Calu3 (cell line): ENCODE results near the gene FRMD3. TPM values are rescaled to one million over a fixed set of nuclear protein-coding genes. Genes with fewer than 3 reads are reported as not detected.

Experiments used
- BruUV-seq: library from RNA; stranded (reverse); fragments of 400-500 nt; replicated peaks from 2 replicates; lab custom pipeline; 2021; lab: Mats Ljungman, UMichigan
- CTCF ChIA-PET: fragments of 300-600 bp; sonication (Branson Sonifier 250); formaldehyde crosslinking; loops from one replicate; lab custom pipeline; 2022; ENCODE audit warnings: antibody characterized with exemption; lab: Charles Lee
- DNase-seq: peaks from one replicate; pipeline ENCODE4 v3.0.0; 2022
- H3K27ac Mint-ChIP-seq: one replicate; pipeline ENCODE4 v1.8.0; 2022; ENCODE audit warnings: mixed read lengths; ENCODE audit not compliant: unreplicated experiment
- H3K27me3 Mint-ChIP-seq: one replicate; pipeline ENCODE4 v1.8.0; 2022; ENCODE audit warnings: mixed read lengths; ENCODE audit not compliant: unreplicated experiment
- H3K36me3 Mint-ChIP-seq: one replicate; pipeline ENCODE4 v1.8.0; 2022; ENCODE audit warnings: mild to moderate bottlenecking, moderate library complexity, mixed read lengths; ENCODE audit not compliant: insufficient read depth, unreplicated experiment
- H3K4me1 Mint-ChIP-seq: one replicate; pipeline ENCODE4 v1.8.0; 2022; ENCODE audit warnings: mild to moderate bottlenecking, low read depth, mixed read lengths; ENCODE audit not compliant: unreplicated experiment
- H3K4me3 Mint-ChIP-seq: one replicate; pipeline ENCODE4 v1.8.0; 2022; ENCODE audit warnings: mild to moderate bottlenecking, low read depth, moderate library complexity, mixed read lengths; ENCODE audit not compliant: unreplicated experiment
- H3K9me3 Mint-ChIP-seq: one replicate; pipeline ENCODE4 v1.8.0; 2022; ENCODE audit warnings: low read depth, mixed read lengths; ENCODE audit not compliant: unreplicated experiment
- intact Hi-C: fragments of 100-400 bp; cut with micrococcal nuclease; formaldehyde crosslinking; loops from one replicate; pipeline ENCODE4 v1.10.0; 2022; ENCODE audit not compliant: unreplicated experiment
- total RNA-seq: library from RNA; stranded (reverse); gene quantifications from 2 replicates; pipeline ENCODE4 v1.2.3, GENCODE V29; 2022
- TF ChIP-seq, protein P1 (sequence below): fragments of 200-600 bp; IDR thresholded peaks from one replicate; pipeline ENCODE4 v1.8.0; 2022; ENCODE audit warnings: antibody characterized with exemption; ENCODE audit not compliant: unreplicated experiment

Gene FRMD3
- total RNA-seq, 1 experiment from 2014 or later: 0.38 TPM

DNA sequence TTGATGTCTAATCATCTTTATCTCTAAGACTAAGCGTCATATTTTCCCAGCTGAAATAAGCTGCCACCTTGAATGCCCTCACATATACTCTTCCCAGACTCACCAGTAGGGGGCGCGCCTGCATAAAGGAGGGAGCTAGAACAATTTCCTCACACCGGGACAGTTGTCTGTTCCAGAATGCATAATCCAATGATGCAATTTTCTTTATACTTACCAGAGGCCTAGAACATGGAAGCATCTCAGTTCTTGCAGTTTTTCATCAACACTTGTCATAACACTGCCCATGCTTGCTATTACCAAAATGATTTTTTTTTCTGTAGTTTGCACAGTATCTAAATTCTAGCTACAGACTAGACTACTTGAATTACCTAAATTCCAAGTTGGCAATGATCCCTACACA is 203.9 kb downstream of the FRMD3 start:
- peaks cover 14% of the 10 kb centered on the region for H3K4me1 Mint-ChIP-seq
- H3K9me3 Mint-ChIP-seq: no peaks in the 10 kb centered on the region
- no peaks in the 10 kb centered on the region for H3K27me3 Mint-ChIP-seq
- TF ChIP-seq, protein P1, sequence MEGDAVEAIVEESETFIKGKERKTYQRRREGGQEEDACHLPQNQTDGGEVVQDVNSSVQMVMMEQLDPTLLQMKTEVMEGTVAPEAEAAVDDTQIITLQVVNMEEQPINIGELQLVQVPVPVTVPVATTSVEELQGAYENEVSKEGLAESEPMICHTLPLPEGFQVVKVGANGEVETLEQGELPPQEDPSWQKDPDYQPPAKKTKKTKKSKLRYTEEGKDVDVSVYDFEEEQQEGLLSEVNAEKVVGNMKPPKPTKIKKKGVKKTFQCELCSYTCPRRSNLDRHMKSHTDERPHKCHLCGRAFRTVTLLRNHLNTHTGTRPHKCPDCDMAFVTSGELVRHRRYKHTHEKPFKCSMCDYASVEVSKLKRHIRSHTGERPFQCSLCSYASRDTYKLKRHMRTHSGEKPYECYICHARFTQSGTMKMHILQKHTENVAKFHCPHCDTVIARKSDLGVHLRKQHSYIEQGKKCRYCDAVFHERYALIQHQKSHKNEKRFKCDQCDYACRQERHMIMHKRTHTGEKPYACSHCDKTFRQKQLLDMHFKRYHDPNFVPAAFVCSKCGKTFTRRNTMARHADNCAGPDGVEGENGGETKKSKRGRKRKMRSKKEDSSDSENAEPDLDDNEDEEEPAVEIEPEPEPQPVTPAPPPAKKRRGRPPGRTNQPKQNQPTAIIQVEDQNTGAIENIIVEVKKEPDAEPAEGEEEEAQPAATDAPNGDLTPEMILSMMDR: peak; percentile 67
- CTCF ChIA-PET: interaction anchor here (0.5 to 2.4 kb wide), 9 partner anchors 9 to 286 kb away, joined by 3 to 47 read pairs (median 5); partner anchors contain the start of gene FRMD3
- intact Hi-C loops: loop anchor here (1.0 to 2.0 kb wide), 2 partner anchors 116 to 210 kb away; no protein-coding TSS in a partner anchor
- H3K36me3 Mint-ChIP-seq: no peaks in the 10 kb centered on the region
- BruUV-seq: no TSS peak
- H3K4me3 Mint-ChIP-seq: no peak overlapping the region
- H3K27ac Mint-ChIP-seq: no peak overlapping the region
- DNase-seq: peak; percentile 80

DNA sequence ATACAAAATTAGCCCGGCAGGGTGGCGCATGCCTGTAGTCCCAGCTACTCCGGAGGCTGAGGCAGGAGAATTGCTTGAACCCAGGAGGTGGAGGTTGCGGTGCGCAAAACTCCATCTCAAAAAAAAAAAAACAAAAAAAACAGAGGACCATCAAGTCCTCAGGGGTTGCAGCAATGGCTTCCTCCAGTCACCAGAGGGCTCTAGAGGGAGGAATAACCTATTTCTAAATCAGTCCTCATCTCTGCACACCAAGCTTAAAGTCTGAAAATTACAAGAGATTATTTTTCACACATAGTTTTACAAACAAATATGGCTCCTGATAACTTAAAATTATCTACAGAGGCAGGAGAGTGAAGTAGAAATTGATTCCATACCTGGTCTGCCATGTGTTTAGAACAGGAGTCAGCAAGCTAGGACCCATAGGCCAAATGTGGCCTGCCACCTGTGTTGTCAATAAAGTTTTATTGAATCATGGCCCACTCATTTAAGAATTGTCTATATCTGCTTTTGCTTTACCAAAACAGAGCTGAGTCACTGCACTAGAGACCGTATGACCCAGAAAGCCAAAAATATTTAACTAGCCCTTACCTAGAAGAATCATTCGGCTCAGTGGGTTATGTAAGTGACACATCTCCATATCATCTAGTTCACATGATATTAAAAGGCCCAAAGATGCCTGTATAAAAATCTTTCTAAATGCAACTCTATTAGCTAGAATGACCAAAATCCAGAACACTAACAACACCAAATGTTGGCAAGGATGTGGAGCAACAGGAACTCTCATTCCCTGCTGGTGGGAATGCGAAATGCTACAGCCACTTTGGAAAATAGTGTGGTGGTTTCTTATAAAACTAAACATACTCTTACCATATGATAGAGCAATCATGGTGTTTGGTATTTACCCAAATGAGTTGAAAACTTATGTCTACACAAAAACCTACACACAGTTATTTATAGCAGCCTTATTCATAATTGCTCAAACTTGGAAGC is 207.7 kb downstream of the FRMD3 start:
- intact Hi-C loops: no loop called here
- Mint-ChIP-seq H3K27me3 (no peaks in the 10 kb centered on the region), H3K9me3 (no peaks in the 10 kb centered on the region), H3K4me1 (peaks cover 7% of the 10 kb centered on the region), H3K36me3 (no peaks in the 10 kb centered on the region), H3K27ac (no peak overlapping the region), H3K4me3 (no peak overlapping the region)
- TF ChIP-seq, protein P1: no peak
- no TSS peak for BruUV-seq
- no peak for DNase-seq
- CTCF ChIA-PET: interaction anchor here (1.6 kb wide), 1 partner anchor 207 kb away, joined by 4 read pairs; the partner anchor contains the start of gene FRMD3

DNA sequence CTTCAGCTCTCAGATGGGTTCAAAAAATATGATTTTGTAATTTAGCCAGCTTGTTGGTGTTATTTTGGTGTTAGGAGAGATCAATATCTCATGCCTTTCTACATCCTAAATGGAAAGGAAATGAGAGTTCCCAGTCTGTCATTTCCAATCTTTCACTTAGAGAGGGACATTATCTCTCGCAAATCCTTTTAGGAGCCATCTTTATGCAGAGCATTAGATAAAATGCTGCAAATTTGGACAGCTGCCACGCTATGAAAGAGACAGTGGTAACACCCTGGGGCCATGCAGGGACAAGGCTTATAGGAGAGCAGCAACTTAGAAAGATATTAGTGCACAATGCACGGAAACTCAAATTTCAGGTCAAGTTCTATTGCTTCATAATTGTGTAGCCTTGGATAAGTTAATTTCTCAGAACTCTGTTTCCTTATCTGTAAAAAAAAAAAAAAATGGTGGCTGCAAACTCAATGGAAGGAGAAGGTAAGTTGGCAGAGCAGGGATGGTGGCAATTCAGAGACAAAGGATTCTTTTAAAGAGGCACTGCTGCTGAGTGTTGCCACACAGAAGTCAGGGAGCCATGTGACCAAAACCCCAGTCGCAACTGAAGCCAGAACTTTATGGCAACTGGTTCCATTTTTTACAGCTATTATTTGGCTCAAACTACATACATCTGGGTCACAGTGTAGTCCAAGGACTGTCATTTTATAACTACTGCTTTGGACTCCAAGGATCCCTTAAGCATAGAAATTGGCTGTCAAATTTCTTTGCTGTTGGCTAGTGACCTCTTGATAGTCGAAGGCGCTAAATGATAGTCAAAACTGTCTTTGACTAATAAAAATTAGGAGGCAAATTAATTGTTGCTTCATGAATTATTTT is 210.2 kb downstream of the FRMD3 start:
- H3K36me3 Mint-ChIP-seq: no peaks in the 10 kb centered on the region
- no peak for DNase-seq
- no peaks in the 10 kb centered on the region for H3K9me3 Mint-ChIP-seq
- no TSS peak for BruUV-seq
- H3K27ac Mint-ChIP-seq: no peak overlapping the region
- no peaks in the 10 kb centered on the region for H3K4me1 Mint-ChIP-seq
- H3K27me3 Mint-ChIP-seq: no peaks in the 10 kb centered on the region
- intact Hi-C loops: no loop called here
- CTCF ChIA-PET: interaction anchor here (0.6 kb wide), 1 partner anchor 36 kb away, joined by 3 read pairs; no protein-coding TSS in a partner anchor
- no peak overlapping the region for H3K4me3 Mint-ChIP-seq
- TF ChIP-seq, protein P1: no peak

DNA sequence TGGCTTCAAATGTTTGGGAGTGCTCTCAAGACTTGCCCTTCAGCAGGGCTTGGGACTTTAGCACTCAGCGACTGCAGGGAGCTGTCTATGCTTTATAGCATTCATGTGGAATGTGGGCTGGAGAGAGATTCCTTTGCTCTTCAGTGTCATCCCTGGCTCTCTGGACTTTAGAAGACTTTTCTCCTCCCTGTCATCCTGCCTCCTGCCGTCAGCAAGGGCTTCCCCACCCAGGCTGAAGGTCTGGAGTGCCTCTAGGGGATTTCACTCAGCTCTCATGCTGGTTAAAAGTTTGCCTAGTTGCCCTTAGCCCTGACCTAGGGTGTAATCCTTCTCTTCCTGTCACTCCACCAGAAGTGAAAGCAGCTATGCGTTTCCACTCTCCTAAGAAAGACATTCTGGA is 210.9 kb downstream of the FRMD3 start:
- intact Hi-C loops: no loop called here
- Mint-ChIP-seq H3K36me3 (no peaks in the 10 kb centered on the region), H3K27me3 (no peaks in the 10 kb centered on the region), H3K4me1 (no peaks in the 10 kb centered on the region), H3K9me3 (no peaks in the 10 kb centered on the region), H3K27ac (no peak overlapping the region), H3K4me3 (no peak overlapping the region)
- TF ChIP-seq, protein P1: no peak
- no peak for DNase-seq
- CTCF ChIA-PET: no interaction called here
- BruUV-seq: no TSS peak
